AG09309 (cell line): ENCODE measurements around the gene RNASEH2A.

Experiments
- DNase-seq: peaks from one replicate; pipeline ENCODE4 v3.0.0-alpha.2; 2010; ENCODE audit warnings: low read depth
- H3K4me3 ChIP-seq: 2 replicates; pipeline ENCODE4 v1.5.1; 2011; ENCODE audit warnings: mild to moderate bottlenecking, low read depth, low read length, moderate library complexity; ENCODE audit not compliant: control insufficient read depth
- CTCF ChIP-seq: IDR thresholded peaks from 2 replicates; pipeline ENCODE4 v1.5.1; 2011; ENCODE audit warnings: mild to moderate bottlenecking, low read depth, low read length, inconsistent platforms; ENCODE audit not compliant: insufficient read depth, control insufficient read depth; ENCODE audit errors: missing control alignments

The RNASEH2A gene

GRCh38 chr19:12806242-12807081 lies at the start of gene RNASEH2A:
Gene RNASEH2A (plus strand): TSS chr19:12806584. CDS start chr19:12806674, 90 bp downstream.
- DNase-seq: peak; percentile 49
- TF ChIP-seq CTCF: no peak
- peak within 1 kb of the TSS; percentile 95 for H3K4me3 ChIP-seq

GRCh38 chr19:12757544-12758274 lies 48.7 kb upstream of the RNASEH2A start:
- DNase-seq: no peak
- TF ChIP-seq CTCF: peak; percentile 71
- H3K4me3 ChIP-seq: peak overlapping the region; percentile 34

GRCh38 chr19:12759686-12760085 lies 46.7 kb upstream of the RNASEH2A start:
- DNase-seq: no peak
- no peak for TF ChIP-seq CTCF
- no peak overlapping the region for H3K4me3 ChIP-seq

- TF ChIP-seq CTCF: no peak
- DNase-seq: no peak
- H3K4me3 ChIP-seq: no peak overlapping the region
These were observed 43.3 kb upstream of the RNASEH2A start for GRCh38 chr19:12763100-12763499.

GRCh38 chr19:12764698-12765097 lies 41.7 kb upstream of the RNASEH2A start:
- TF ChIP-seq CTCF: no peak
- no peak overlapping the region for H3K4me3 ChIP-seq
- DNase-seq: no peak

- TF ChIP-seq CTCF: peak; percentile 77
These were observed 40.3 kb upstream of the RNASEH2A start for GRCh38 chr19:12766051-12766521.

More at GRCh38 chr19:12766051-12766521, 40.3 kb upstream of the RNASEH2A start:
- H3K4me3 ChIP-seq: peak overlapping the region; percentile 57
- DNase-seq: no peak
